Chondrocyte (in vitro differentiated cells): Measurements from ENCODE around the gene MAML3. TPM values are rescaled to one million over a fixed set of nuclear protein-coding genes. Genes with fewer than 3 reads are reported as not detected.

Experiments used
- DNase-seq: peaks from one replicate; pipeline ENCODE4 v3.0.0; 2021; ENCODE audit warnings: mixed read lengths, low spot score
- H3K27ac Mint-ChIP-seq: one replicate; pipeline ENCODE4 v1.8.0; 2021; ENCODE audit warnings: mild to moderate bottlenecking, moderate library complexity, mixed read lengths; ENCODE audit not compliant: unreplicated experiment
- H3K27me3 Mint-ChIP-seq: 2 replicates; pipeline ENCODE4 v1.8.0; 2021; ENCODE audit warnings: low read depth, mixed read lengths
- H3K36me3 Mint-ChIP-seq: 2 replicates; pipeline ENCODE4 v1.8.0; 2021; ENCODE audit warnings: low read depth, mixed read lengths
- H3K4me1 Mint-ChIP-seq: 2 replicates; pipeline ENCODE4 v1.8.0; 2021; ENCODE audit warnings: low read depth, mild to moderate bottlenecking, mixed read lengths
- H3K4me3 Mint-ChIP-seq: one replicate; pipeline ENCODE4 v1.8.0; 2021; ENCODE audit warnings: mild to moderate bottlenecking, moderate library complexity, mixed read lengths; ENCODE audit not compliant: unreplicated experiment
- H3K9me3 Mint-ChIP-seq: 2 replicates; pipeline ENCODE4 v1.8.0; 2021; ENCODE audit warnings: low read depth, mixed read lengths
- total RNA-seq: library from RNA; stranded (reverse); gene quantifications from 3 replicates; pipeline ENCODE4 v1.2.1, GENCODE V29; 2021
- TF ChIP-seq, protein P1 (sequence below): fragments of 200-600 bp; sonication (generic); IDR thresholded peaks from 2 replicates; pipeline ENCODE4 v1.5.0; 2021; ENCODE audit warnings: antibody characterized with exemption, mild to moderate bottlenecking, moderate library complexity

Gene MAML3
- total RNA-seq, 1 donor from 2014 or later = 1.6 TPM

GRCh38 chr4:139672732-139673131 is 481.3 kb downstream of the MAML3 start:
- H3K27ac Mint-ChIP-seq = no peak overlapping the region
- no peaks in the 10 kb centered on the region for H3K27me3 Mint-ChIP-seq
- TF ChIP-seq, protein P1, sequence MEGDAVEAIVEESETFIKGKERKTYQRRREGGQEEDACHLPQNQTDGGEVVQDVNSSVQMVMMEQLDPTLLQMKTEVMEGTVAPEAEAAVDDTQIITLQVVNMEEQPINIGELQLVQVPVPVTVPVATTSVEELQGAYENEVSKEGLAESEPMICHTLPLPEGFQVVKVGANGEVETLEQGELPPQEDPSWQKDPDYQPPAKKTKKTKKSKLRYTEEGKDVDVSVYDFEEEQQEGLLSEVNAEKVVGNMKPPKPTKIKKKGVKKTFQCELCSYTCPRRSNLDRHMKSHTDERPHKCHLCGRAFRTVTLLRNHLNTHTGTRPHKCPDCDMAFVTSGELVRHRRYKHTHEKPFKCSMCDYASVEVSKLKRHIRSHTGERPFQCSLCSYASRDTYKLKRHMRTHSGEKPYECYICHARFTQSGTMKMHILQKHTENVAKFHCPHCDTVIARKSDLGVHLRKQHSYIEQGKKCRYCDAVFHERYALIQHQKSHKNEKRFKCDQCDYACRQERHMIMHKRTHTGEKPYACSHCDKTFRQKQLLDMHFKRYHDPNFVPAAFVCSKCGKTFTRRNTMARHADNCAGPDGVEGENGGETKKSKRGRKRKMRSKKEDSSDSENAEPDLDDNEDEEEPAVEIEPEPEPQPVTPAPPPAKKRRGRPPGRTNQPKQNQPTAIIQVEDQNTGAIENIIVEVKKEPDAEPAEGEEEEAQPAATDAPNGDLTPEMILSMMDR = no peak
- H3K9me3 Mint-ChIP-seq = no peaks in the 10 kb centered on the region
- H3K4me3 Mint-ChIP-seq = no peak overlapping the region
- DNase-seq = no peak
- peaks cover 4% of the 10 kb centered on the region for H3K36me3 Mint-ChIP-seq
- peaks cover 4% of the 10 kb centered on the region for H3K4me1 Mint-ChIP-seq

DNA sequence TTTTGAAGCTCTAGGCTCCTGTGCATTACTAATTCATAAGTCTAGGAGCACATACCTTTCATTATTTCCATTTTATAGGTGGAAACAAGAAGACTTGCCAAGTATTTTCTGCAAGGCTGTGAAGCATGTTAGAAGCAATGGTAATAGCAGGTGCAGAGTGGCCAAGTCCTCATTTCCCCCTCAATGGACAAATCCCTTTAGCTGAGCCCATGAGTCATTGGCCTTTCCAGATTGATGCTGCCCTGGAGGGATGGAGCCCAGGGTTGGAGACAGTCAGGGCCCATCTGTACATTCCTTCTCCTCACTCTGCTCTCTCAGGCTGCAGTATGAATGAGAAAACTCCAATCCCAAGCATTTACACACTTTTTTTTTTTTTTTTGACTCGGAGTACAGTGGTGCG is 481.8 kb downstream of the MAML3 start:
- TF ChIP-seq, protein P1 = no peak
- Mint-ChIP-seq H3K36me3 (peaks cover 4% of the 10 kb centered on the region), H3K27ac (no peak overlapping the region), H3K27me3 (no peaks in the 10 kb centered on the region), H3K4me3 (no peak overlapping the region), H3K4me1 (peaks cover 9% of the 10 kb centered on the region), H3K9me3 (no peaks in the 10 kb centered on the region)
- DNase-seq = no peak

DNA sequence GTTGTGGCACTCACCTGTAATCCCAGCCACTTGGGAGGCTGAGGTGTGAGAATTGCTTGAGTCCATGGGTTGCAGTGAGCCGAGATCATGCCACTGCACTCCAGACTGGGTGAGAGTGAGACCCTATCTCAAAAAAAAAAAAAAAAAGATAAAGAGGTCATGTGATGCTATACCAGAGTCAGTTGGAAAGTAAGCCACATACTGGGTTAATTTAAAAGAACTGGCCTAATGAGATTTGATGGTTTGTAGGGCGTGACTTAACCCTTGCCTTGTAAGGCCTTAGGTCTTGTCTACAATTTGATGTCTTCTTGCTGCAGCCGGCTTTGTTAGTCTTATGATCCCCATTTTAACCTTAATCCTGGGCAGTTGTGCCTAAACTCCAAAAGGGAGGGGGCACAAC is 483.2 kb downstream of the MAML3 start:
- H3K4me3 Mint-ChIP-seq = no peak overlapping the region
- peaks cover 4% of the 10 kb centered on the region for H3K36me3 Mint-ChIP-seq
- peaks cover 24% of the 10 kb centered on the region for H3K4me1 Mint-ChIP-seq
- no peaks in the 10 kb centered on the region for H3K27me3 Mint-ChIP-seq
- H3K9me3 Mint-ChIP-seq = no peaks in the 10 kb centered on the region
- TF ChIP-seq, protein P1 = no peak
- no peak for DNase-seq
- no peak overlapping the region for H3K27ac Mint-ChIP-seq

DNA sequence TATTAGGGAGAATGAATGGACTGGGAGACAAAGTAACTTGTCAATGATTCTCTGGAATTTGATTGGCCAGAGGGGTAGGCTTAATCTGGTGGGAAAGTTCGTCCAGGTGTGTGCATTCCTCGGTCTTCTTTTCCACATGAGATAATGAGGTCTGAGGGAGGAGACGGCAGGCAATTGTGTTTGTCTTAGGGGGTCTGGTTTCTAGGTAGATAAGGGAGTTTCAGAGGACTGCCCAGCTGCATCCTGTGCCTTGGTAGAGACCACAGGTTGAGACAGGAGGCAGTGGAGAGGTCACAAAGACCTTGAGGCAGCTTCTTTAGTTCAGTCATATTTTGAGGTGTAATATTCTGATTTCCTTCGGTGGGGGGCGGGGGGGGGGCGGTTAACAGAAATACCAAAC is 484.1 kb downstream of the MAML3 start:
- Mint-ChIP-seq H3K4me3 (no peak overlapping the region), H3K27ac (no peak overlapping the region), H3K27me3 (no peaks in the 10 kb centered on the region), H3K4me1 (peaks cover 30% of the 10 kb centered on the region), H3K36me3 (peaks cover 2% of the 10 kb centered on the region), H3K9me3 (no peaks in the 10 kb centered on the region)
- TF ChIP-seq, protein P1 = no peak
- no peak for DNase-seq

DNA sequence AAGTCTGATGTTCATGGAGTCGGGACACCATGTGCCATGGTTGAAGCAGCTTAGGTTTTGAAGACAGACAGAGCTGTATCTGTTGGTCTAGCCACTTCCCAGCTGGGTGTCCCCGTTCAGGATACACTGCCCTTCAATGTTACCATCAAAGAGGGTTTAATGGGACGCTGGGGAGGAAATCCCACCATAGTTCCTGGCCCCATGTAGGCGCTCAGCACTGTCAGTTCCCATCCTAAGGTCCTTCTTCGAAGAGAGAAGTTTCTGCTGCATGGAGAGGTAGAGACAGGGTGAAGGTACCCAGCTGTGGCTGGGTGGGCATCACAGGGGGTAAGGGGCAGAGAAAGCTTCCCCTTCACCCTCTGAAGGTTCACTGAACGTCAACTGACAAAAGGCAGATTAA is 484.6 kb downstream of the MAML3 start:
- Mint-ChIP-seq H3K27ac (no peak overlapping the region), H3K27me3 (no peaks in the 10 kb centered on the region), H3K4me1 (peaks cover 30% of the 10 kb centered on the region), H3K9me3 (no peaks in the 10 kb centered on the region), H3K4me3 (no peak overlapping the region), H3K36me3 (peaks cover 2% of the 10 kb centered on the region)
- TF ChIP-seq, protein P1 = no peak
- no peak for DNase-seq
